HepG2 (cell line): ENCODE measurements around the gene FETUB. TPM values are rescaled to one million over a fixed set of nuclear protein-coding genes. Genes with fewer than 3 reads are reported as not detected.

Experiments used
- ATM ChIP-seq: fragments of 450-650 bp; IDR thresholded peaks from 2 replicates; pipeline ENCODE4 v1.7.1; 2017; ENCODE audit warnings: mild to moderate bottlenecking, borderline replicate concordance
- FUBP1 ChIP-seq: sonication (generic); formaldehyde crosslinking; IDR thresholded peaks from 2 replicates; pipeline ENCODE4 v1.5.1; 2020; ENCODE audit warnings: missing genetic modification reagents, mild to moderate bottlenecking, borderline replicate concordance
- IRF2 ChIP-seq: IDR thresholded peaks from 2 replicates; pipeline ENCODE4 v1.6.1; 2018; ENCODE audit warnings: missing genetic modification reagents, missing compliant biosample characterization
- KIAA2018 ChIP-seq: sonication (generic); formaldehyde crosslinking; IDR thresholded peaks from 2 replicates; pipeline ENCODE4 v1.5.0; 2020; ENCODE audit warnings: mild to moderate bottlenecking, missing genetic modification reagents, borderline replicate concordance
- PRPF4 ChIP-seq: fragments of 200-400 bp; formaldehyde crosslinking; IDR thresholded peaks from 2 replicates; pipeline ENCODE4 v1.6.1; 2016; ENCODE audit warnings: low read length, low read depth; ENCODE audit not compliant: poor library complexity, severe bottlenecking
- RFX5 ChIP-seq: IDR thresholded peaks from 2 replicates; pipeline ENCODE4 v1.6.1; 2011; ENCODE audit warnings: low read depth, low read length, improper control_type of control experiment
- ZFY ChIP-seq: sonication (generic); formaldehyde crosslinking; IDR thresholded peaks from 2 replicates; pipeline ENCODE4 v1.4.0; 2020; ENCODE audit warnings: missing genetic modification reagents
- ZNF383 ChIP-seq: sonication (generic); formaldehyde crosslinking; IDR thresholded peaks from 2 replicates; pipeline ENCODE4 v1.4.0; 2020; ENCODE audit warnings: missing genetic modification reagents, mild to moderate bottlenecking, borderline replicate concordance
- ZNF503 ChIP-seq: sonication (generic); formaldehyde crosslinking; IDR thresholded peaks from 2 replicates; pipeline ENCODE4 v1.4.0; 2020; ENCODE audit warnings: missing genetic modification reagents
- ZNF609 ChIP-seq: sonication (generic); formaldehyde crosslinking; IDR thresholded peaks from 2 replicates; pipeline ENCODE4 v1.4.0; 2020; ENCODE audit warnings: mild to moderate bottlenecking, missing genetic modification reagents, borderline replicate concordance
- polyA plus RNA-seq, 8 experiments: library from polyadenylated mRNA; depleted of rRNA in 3 of 8; stranded (reverse) in 7 of 8; unstranded in 1 of 8; fragments of >200 nt; fragmentation: Illumina TruSeq in 4 of 8; extraction: Trizol in 4 of 8; gene quantifications; 2 replicates each; pipeline versions ENCODE4 v1.2.1 to v1.2.3, GENCODE V29; 2011 to 2016; ENCODE audit warnings: low read depth in 4 of 8, missing spikeins in 1 of 8, mixed read lengths in 1 of 8; ENCODE audit not compliant: insufficient read depth in 1 of 8
- total RNA-seq, 5 experiments: library from RNA; depleted of rRNA; stranded (reverse); fragments of >200 nt; fragmentation: Illumina TruSeq; extraction: Trizol; gene quantifications; 2 replicates each; pipeline ENCODE4 v1.2.3, GENCODE V29; 2016; ENCODE audit warnings: low read depth in 1 of 5

FETUB gene
- total and polyA plus RNA-seq, 2 of the 13 experiments (the other 11 are each of a cell fraction or from before 2014, with no cell fraction given): 2.1 to 4.4 TPM

- TF ChIP-seq FUBP1: no peak
- no peak for TF ChIP-seq RFX5
- TF ChIP-seq ZNF609 (CRISPR knock-in tag): peak; percentile 94
- peak; percentile 85; the same call in 1 of the 2 replicates for TF ChIP-seq IRF2 (CRISPR knock-in tag)
- peak; percentile 60; the same call in 1 of the 2 replicates for TF ChIP-seq ATM
- TF ChIP-seq PRPF4: no peak
- no peak for TF ChIP-seq KIAA2018 (CRISPR knock-in tag)
- TF ChIP-seq ZNF503 (CRISPR knock-in tag): peak; percentile 97
- no peak for TF ChIP-seq ZNF383
- peak; percentile 76 for TF ChIP-seq ZFY (CRISPR knock-in tag)
These were observed 27.2 kb upstream of the FETUB start, which contains the start of gene AHSG (continued) for GRCh38 chr3:186612721-186613636.
